Muscle layer of duodenum (tissue), 2 donors: ENCODE results near the gene PEX13.

Experiments used
- H3K27ac ChIP-seq: one replicate; pipeline ENCODE4 v1.7.0; 2013; ENCODE audit warnings: mild to moderate bottlenecking, low read length
- H3K27me3 ChIP-seq: one replicate; pipeline ENCODE4 v1.7.0; 2013; ENCODE audit warnings: low read depth, mild to moderate bottlenecking, control low read depth, low read length
- H3K36me3 ChIP-seq, 2 donors: one replicate each; pipeline ENCODE4 v1.7.0; 2013; ENCODE audit warnings: low read length in 2 of 2, control low read depth in 1 of 2, mild to moderate bottlenecking in 1 of 2; ENCODE audit not compliant: insufficient read depth in 2 of 2, control insufficient read depth in 1 of 2
- H3K4me1 ChIP-seq, 2 donors: one replicate each; pipeline ENCODE4 v1.7.0; 2013; ENCODE audit warnings: low read length in 2 of 2, mild to moderate bottlenecking in 2 of 2, control low read depth in 1 of 2, moderate library complexity in 1 of 2; ENCODE audit not compliant: insufficient read depth in 2 of 2, control insufficient read depth in 1 of 2
- H3K4me3 ChIP-seq, 2 donors: one replicate each; pipeline ENCODE4 v1.7.0; 2013; ENCODE audit warnings: low read length in 2 of 2, low read depth in 1 of 2, mild to moderate bottlenecking in 1 of 2
- H3K9me3 ChIP-seq, 2 donors: one replicate each; pipeline ENCODE4 v1.7.0; 2013; ENCODE audit warnings: low read length in 2 of 2, control low read depth in 1 of 2, mild to moderate bottlenecking in 1 of 2; ENCODE audit not compliant: control insufficient read depth in 1 of 2
- donor health status: healthy.

Gene PEX13

DNA sequence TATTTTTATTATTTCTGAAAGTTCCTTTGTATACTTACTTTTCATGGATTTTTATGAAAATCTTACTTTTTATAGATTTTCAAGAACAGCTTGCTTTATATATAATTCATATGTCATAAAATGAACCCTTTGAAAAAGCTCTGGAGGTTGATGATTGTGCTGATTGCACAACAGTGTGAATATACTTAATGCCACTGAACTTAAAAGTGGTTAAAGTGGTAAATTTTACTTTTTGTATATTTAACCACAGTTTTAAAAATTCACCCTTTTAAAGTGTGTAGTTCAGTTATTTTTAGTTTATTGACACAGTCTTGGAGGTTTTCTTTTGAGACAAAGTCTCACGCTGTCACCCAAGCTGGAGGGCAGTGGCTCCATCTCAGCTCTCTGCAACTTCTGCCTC lies 56.6 kb downstream of the PEX13 start:
- no peak overlapping the region for H3K4me3 ChIP-seq
- H3K9me3 ChIP-seq = no peaks in the 10 kb centered on the region
- peaks cover 16 to 18% of the 10 kb centered on the region in 2 donors for H3K36me3 ChIP-seq
- no peak overlapping the region for H3K27ac ChIP-seq
- H3K27me3 ChIP-seq = no peaks in the 10 kb centered on the region
- no peaks in the 10 kb centered on the region for H3K4me1 ChIP-seq

DNA sequence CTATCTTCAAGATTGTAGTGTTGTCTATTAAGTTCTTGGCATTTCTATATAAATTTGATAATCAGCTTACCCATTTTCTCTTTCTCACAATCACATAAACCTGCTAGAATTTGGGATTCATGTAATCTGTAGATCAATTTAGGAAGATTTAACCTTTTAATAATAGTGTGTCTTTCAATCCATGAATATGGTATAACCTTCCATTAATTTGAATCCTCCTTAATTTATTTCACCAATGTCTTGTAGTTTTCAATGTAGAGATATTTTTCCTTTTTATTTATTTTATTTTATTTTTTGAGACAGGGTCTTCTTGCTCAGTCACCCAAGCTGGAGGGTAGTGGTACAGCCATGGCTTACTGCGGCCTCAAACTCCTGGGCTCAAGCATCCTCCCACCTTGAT lies 68.4 kb downstream of the PEX13 start:
- Histone ChIP-seq H3K9me3 (no peaks in the 10 kb centered on the region), H3K4me3 (no peak overlapping the region), H3K27ac (no peak overlapping the region), H3K36me3 (peaks cover 0 to 26% of the 10 kb centered on the region in 2 donors), H3K27me3 (no peaks in the 10 kb centered on the region), H3K4me1 (no peaks in the 10 kb centered on the region)

DNA sequence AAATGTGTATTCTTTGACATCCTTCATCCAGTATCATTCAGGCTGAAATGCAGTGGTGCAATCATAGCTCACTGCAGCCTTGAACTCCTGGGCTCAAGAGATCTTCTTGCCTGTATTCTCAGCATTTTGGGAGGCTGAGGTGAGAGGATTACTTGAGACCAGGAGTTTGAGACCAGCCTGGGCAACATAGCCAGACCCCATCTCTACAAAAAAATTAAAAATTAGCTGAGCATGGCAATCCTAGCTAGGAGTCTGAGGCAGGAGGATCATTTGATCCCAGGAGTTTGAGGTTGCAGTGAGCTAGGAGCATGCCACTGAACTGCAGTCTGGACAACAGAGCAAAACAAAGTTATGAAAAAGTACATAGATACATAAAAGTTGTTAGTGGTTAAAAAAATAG lies 72.3 kb downstream of the PEX13 start:
- no peaks in the 10 kb centered on the region for H3K9me3 ChIP-seq

DNA sequence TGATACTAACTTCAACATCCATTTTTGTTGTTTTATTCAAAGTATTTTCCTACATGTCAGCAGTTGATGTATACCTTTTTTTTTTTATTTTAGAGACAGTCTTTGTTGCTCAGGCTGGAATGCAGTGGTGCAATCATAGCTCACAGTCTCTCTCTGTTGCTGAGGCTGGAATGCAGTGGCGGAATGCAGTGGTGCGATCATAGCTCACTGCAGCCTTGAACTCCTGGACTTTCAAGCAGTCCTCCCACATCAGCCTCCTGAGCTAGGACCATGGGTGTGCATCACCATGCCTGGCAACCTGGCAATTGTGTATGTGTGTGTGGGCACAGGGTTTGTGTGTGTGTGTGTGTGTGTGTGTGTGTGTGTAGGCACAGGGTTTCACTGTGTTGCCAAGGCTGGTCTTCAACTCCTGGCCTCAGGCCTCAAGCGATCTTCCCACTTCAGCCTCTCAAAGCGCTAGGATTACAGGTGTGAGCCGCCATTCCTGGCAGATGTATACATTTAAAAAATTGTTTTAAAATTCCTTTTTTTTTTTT lies 72.9 kb downstream of the PEX13 start:
- H3K27me3 ChIP-seq = no peaks in the 10 kb centered on the region
- H3K27ac ChIP-seq = no peak overlapping the region
- peaks cover 0 to 21% of the 10 kb centered on the region in 2 donors for H3K36me3 ChIP-seq
- no peaks in the 10 kb centered on the region for H3K4me1 ChIP-seq
- no peaks in the 10 kb centered on the region for H3K9me3 ChIP-seq
- H3K4me3 ChIP-seq = no peak overlapping the region

More for the DNA sequence above, 72.3 kb downstream of the PEX13 start:
- H3K4me3 ChIP-seq = no peak overlapping the region
- no peaks in the 10 kb centered on the region for H3K27me3 ChIP-seq
- no peak overlapping the region for H3K27ac ChIP-seq
- no peaks in the 10 kb centered on the region for H3K4me1 ChIP-seq
- peaks cover 0 to 28% of the 10 kb centered on the region in 2 donors for H3K36me3 ChIP-seq

DNA sequence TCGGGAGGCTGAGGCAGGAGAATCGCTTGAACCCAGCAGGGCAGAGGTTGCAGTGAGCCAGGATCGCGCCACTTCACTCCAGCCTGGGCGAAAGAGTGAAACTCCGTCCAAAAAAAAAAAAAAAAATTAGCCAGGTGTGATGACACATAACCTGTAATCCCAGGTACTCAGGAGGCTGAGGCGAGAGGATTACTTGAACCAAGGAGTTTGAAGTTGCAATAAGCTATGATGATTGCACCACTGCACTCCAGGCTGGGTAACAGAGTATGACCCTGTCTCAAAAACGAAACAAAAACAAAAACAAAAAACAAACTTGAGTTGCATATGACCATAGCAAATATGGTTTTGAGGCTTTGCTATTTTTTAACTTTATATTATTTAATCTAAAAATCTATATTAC lies 74.0 kb downstream of the PEX13 start:
- no peak overlapping the region for H3K4me3 ChIP-seq
- no peaks in the 10 kb centered on the region for H3K9me3 ChIP-seq
- peaks cover 0 to 17% of the 10 kb centered on the region in 2 donors for H3K36me3 ChIP-seq
- H3K27ac ChIP-seq = no peak overlapping the region
- no peaks in the 10 kb centered on the region for H3K4me1 ChIP-seq
- no peaks in the 10 kb centered on the region for H3K27me3 ChIP-seq

DNA sequence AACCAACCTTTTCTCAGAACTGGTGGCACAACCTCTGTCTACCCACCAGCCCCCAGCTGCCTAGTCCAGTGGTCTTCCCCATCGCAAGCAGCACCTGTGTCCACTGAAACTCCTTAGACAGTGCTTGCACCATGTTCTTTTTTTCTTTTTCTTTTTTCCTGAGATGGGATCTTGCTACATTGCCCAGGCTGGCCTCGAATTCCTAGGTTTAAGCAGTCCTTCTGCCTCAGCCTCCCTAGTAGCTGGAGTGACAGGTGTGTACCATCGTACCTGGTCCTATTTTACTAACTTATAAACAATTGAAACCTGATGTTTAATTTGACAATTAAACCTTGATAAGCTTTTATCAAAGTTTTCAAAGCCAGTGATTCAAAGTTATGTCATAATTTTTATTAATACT lies 78.9 kb downstream of the PEX13 start:
- H3K4me1 ChIP-seq = no peaks in the 10 kb centered on the region
- no peaks in the 10 kb centered on the region for H3K27me3 ChIP-seq

DNA sequence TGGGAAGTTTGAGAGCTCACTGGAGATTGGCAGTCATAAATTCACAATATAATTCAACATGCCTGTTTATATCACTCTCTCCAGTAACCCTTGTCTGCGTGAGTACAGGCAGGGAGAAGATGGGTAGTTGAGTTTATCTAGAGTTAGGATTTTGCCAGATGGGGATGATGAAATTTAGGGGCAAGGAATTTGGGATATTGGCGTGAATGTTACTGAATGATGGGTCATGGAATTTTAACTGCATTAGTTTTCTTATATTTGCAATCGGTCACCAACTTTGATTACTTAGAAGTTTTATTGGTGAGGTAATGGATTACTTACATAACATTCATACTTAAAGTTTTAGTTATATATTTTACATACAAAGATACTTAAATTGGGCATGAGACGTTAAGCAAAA lies 83.3 kb downstream of the PEX13 start:
- Histone ChIP-seq H3K36me3 (peaks cover 0 to 5% of the 10 kb centered on the region in 2 donors), H3K4me3 (no peak overlapping the region), H3K4me1 (no peaks in the 10 kb centered on the region), H3K27me3 (no peaks in the 10 kb centered on the region), H3K9me3 (no peaks in the 10 kb centered on the region), H3K27ac (no peak overlapping the region)

More for the DNA sequence above, 78.9 kb downstream of the PEX13 start:
- H3K27ac ChIP-seq = no peak overlapping the region
- H3K9me3 ChIP-seq = no peaks in the 10 kb centered on the region
- no peaks in the 10 kb centered on the region for H3K36me3 ChIP-seq
- H3K4me3 ChIP-seq = no peak overlapping the region
